ENCODE data around the gene OR4E2. TPM values are rescaled to one million over a fixed set of nuclear protein-coding genes. Genes with fewer than 3 reads are reported as not detected.

The OR4E2 gene
- total RNA-seq, 5 donors from 2014 or later (not counting 1 experiment from before 2014, with no cell fraction given): 0.26 TPM; not detected in 4

DNA sequence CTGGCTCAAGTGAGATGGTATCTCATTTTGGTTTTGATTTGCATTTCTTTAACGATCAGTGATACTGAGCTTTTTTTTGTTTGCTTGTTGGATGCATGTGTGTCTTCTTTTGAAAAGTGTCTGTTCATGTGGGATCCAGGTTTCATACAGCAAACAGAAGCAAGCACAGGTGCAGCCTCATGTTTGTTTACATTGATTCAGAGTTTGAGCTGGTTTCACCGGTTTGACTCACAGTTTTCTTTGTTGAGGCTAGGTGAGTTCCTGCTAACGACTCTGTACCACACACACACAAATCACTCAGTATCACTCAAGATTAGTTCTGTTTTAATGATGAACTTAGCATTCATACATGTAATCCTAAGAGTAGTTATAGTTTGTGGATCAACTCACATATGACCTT lies 22.6 kb upstream of the OR4E2 start:
- ChIA-PET CTCF (no interaction called here), POLR2A (no interaction called here)
- H3K9me3 Mint-ChIP-seq: no peaks in the 10 kb centered on the region
- Histone ChIP-seq H3K27ac (ENCODE audit: low read length) (no peak overlapping the region), H3K27me3 (replicated peaks in 1 of 2; ENCODE audit: control insufficient read depth in 2 of 2, extremely low read depth in 1 of 2, insufficient read depth in 2 of 2, low read length in 1 of 2) (no peaks in the 10 kb centered on the region), H3K4me3 (ENCODE audit: control insufficient read depth in 1 of 2, extremely low read depth in 1 of 2, low read length in 1 of 2) (no peak overlapping the region), H3K9me3 (no peaks in the 10 kb centered on the region), H3K4me1 (ENCODE audit: control insufficient read depth in 1 of 2, extremely low read depth in 1 of 2, insufficient read depth in 2 of 2, low read length in 2 of 2) (no peaks in the 10 kb centered on the region), H3K36me3 (ENCODE audit: control insufficient read depth in 2 of 2, extremely low read depth in 1 of 2, insufficient read depth in 1 of 2, low read length in 1 of 2) (no peaks in the 10 kb centered on the region)
- H3K36me3 Mint-ChIP-seq: no peaks in the 10 kb centered on the region
- no peak for ATAC-seq (replicated peaks in 1 of 4)
- H3K27me3 Mint-ChIP-seq: peaks cover 5 to 29% of the 10 kb centered on the region in 2 donors
- no CpG with 5 or more reads among the region's 3 CpGs for WGBS (ENCODE audit: insufficient coverage)
- no peak overlapping the region for H3K27ac Mint-ChIP-seq
- no peaks in the 10 kb centered on the region for H3K4me1 Mint-ChIP-seq
- DNase-seq: no peak
- no peak overlapping the region for H3K4me3 Mint-ChIP-seq

- ATAC-seq (replicated peaks in 1 of 4) (no peak), DNase-seq (no peak)
- Histone ChIP-seq H3K27ac (ENCODE audit: low read length) (no peak within 1 kb of the TSS), H3K4me1 (ENCODE audit: control insufficient read depth in 1 of 2, extremely low read depth in 1 of 2, insufficient read depth in 2 of 2, low read length in 2 of 2) (no peaks in the 10 kb centered on the region), H3K27me3 (replicated peaks in 1 of 2; ENCODE audit: control insufficient read depth in 2 of 2, extremely low read depth in 1 of 2, insufficient read depth in 2 of 2, low read length in 1 of 2) (no peaks in the 10 kb centered on the region), H3K9me3 (no peaks in the 10 kb centered on the region), H3K36me3 (ENCODE audit: control insufficient read depth in 2 of 2, extremely low read depth in 1 of 2, insufficient read depth in 1 of 2, low read length in 1 of 2) (no peaks in the 10 kb centered on the region), H3K4me3 (ENCODE audit: control insufficient read depth in 1 of 2, extremely low read depth in 1 of 2, low read length in 1 of 2) (no peak within 1 kb of the TSS)
- Mint-ChIP-seq H3K4me3 (no peak within 1 kb of the TSS), H3K9me3 (no peaks in the 10 kb centered on the region), H3K36me3 (no peaks in the 10 kb centered on the region), H3K27me3 (peaks cover 5 to 21% of the 10 kb centered on the region in 2 donors), H3K4me1 (no peaks in the 10 kb centered on the region), H3K27ac (no peak within 1 kb of the TSS)
- 91% methylated on average over 2 of the region's 4 CpGs for WGBS (ENCODE audit: insufficient coverage)
- POLR2A ChIA-PET: no interaction called here
- CTCF ChIA-PET: no interaction called here
Observed at GRCh38 chr14:21634840-21635239, 18.8 kb upstream of the OR4E2 start, which contains the start of gene OR10G2. TSS of gene OR10G2 (minus strand) at chr14:21634940. CDS start at chr14:21634842, 98 bp downstream.

GRCh38 chr14:21642683-21643082 lies 11.0 kb upstream of the OR4E2 start:
- Histone ChIP-seq H3K9me3 (no peaks in the 10 kb centered on the region), H3K27ac (ENCODE audit: low read length) (no peak overlapping the region), H3K27me3 (replicated peaks in 1 of 2; ENCODE audit: control insufficient read depth in 2 of 2, extremely low read depth in 1 of 2, insufficient read depth in 2 of 2, low read length in 1 of 2) (peaks cover 0 to 5% of the 10 kb centered on the region in 2 experiments), H3K4me1 (ENCODE audit: control insufficient read depth in 1 of 2, extremely low read depth in 1 of 2, insufficient read depth in 2 of 2, low read length in 2 of 2) (no peaks in the 10 kb centered on the region), H3K36me3 (ENCODE audit: control insufficient read depth in 2 of 2, extremely low read depth in 1 of 2, insufficient read depth in 1 of 2, low read length in 1 of 2) (no peaks in the 10 kb centered on the region), H3K4me3 (ENCODE audit: control insufficient read depth in 1 of 2, extremely low read depth in 1 of 2, low read length in 1 of 2) (peak overlapping the region in 1 of 2 donors; percentile 13)
- Mint-ChIP-seq H3K4me3 (peak overlapping the region; percentile 32 to 69 (median 58)), H3K36me3 (no peaks in the 10 kb centered on the region), H3K27ac (peak overlapping the region in 1 of 2 donors; percentile 53), H3K4me1 (peaks cover 2 to 10% (median 4%) of the 10 kb centered on the region in 3 donors), H3K27me3 (peaks cover 0 to 3% of the 10 kb centered on the region in 2 donors), H3K9me3 (no peaks in the 10 kb centered on the region)
- ATAC-seq (replicated peaks in 1 of 4) (no peak), DNase-seq (no peak)
- CTCF ChIA-PET: interaction anchor here in 1 of 2 donors (0.7 kb wide), 1 partner anchor 867 kb away, joined by 9 read pairs; no protein-coding TSS in a partner anchor
- WGBS (ENCODE audit: insufficient coverage): 53% methylated on average over 2 of the region's 3 CpGs
- POLR2A ChIA-PET: interaction anchor here (0.6 to 0.7 kb wide), 2 partner anchors 68 to 869 kb away, joined by 6 to 12 read pairs; no protein-coding TSS in a partner anchor

- Mint-ChIP-seq H3K27me3 (peaks cover 4 to 6% of the 10 kb centered on the region in 2 donors), H3K9me3 (peaks cover 0 to under 1% (median 0%) of the 10 kb centered on the region in 3 donors), H3K36me3 (no peaks in the 10 kb centered on the region), H3K4me3 (peak overlapping the region in 2 of 3 donors; percentile 39 to 58), H3K27ac (peak overlapping the region in 1 of 2 donors; percentile 16), H3K4me1 (peaks cover 2 to 10% (median 4%) of the 10 kb centered on the region in 3 donors)
- 40% methylated on average over 3 of the region's 5 CpGs for WGBS (ENCODE audit: insufficient coverage)
- H3K36me3 ChIP-seq (ENCODE audit: control insufficient read depth in 2 of 2, extremely low read depth in 1 of 2, insufficient read depth in 1 of 2, low read length in 1 of 2): no peaks in the 10 kb centered on the region
- ChIA-PET CTCF (no interaction called here), POLR2A (no interaction called here)
- peak overlapping the region in 1 of 2 donors; percentile 13 for H3K4me3 ChIP-seq (ENCODE audit: control insufficient read depth in 1 of 2, extremely low read depth in 1 of 2, low read length in 1 of 2)
- H3K9me3 ChIP-seq: no peaks in the 10 kb centered on the region
- peaks cover 0 to 5% of the 10 kb centered on the region in 2 experiments for H3K27me3 ChIP-seq (replicated peaks in 1 of 2; ENCODE audit: control insufficient read depth in 2 of 2, extremely low read depth in 1 of 2, insufficient read depth in 2 of 2, low read length in 1 of 2)
- no peaks in the 10 kb centered on the region for H3K4me1 ChIP-seq (ENCODE audit: control insufficient read depth in 1 of 2, extremely low read depth in 1 of 2, insufficient read depth in 2 of 2, low read length in 2 of 2)
- peak in 2 of 4 experiments; percentile 54 to 55 for ATAC-seq (replicated peaks in 1 of 4)
- DNase-seq: peak in 1 of 35 experiments; percentile 5
- H3K27ac ChIP-seq (ENCODE audit: low read length): no peak overlapping the region
Observed at GRCh38 chr14:21643407-21643806, 10.2 kb upstream of the OR4E2 start.

GRCh38 chr14:21647380-21647779 lies 6.3 kb upstream of the OR4E2 start:
- DNase-seq (no peak), ATAC-seq (replicated peaks in 1 of 4) (no peak)
- Histone ChIP-seq H3K4me3 (ENCODE audit: control insufficient read depth in 1 of 2, extremely low read depth in 1 of 2, low read length in 1 of 2) (no peak overlapping the region), H3K36me3 (ENCODE audit: control insufficient read depth in 2 of 2, extremely low read depth in 1 of 2, insufficient read depth in 1 of 2, low read length in 1 of 2) (no peaks in the 10 kb centered on the region), H3K27ac (ENCODE audit: low read length) (no peak overlapping the region), H3K4me1 (ENCODE audit: control insufficient read depth in 1 of 2, extremely low read depth in 1 of 2, insufficient read depth in 2 of 2, low read length in 2 of 2) (no peaks in the 10 kb centered on the region), H3K9me3 (no peaks in the 10 kb centered on the region), H3K27me3 (replicated peaks in 1 of 2; ENCODE audit: control insufficient read depth in 2 of 2, extremely low read depth in 1 of 2, insufficient read depth in 2 of 2, low read length in 1 of 2) (peaks cover 0 to 11% of the 10 kb centered on the region in 2 experiments)
- Mint-ChIP-seq H3K27ac (no peak overlapping the region), H3K4me3 (no peak overlapping the region), H3K27me3 (peaks cover 26 to 27% of the 10 kb centered on the region in 2 donors), H3K4me1 (no peaks in the 10 kb centered on the region), H3K36me3 (no peaks in the 10 kb centered on the region), H3K9me3 (peaks cover 0 to 2% (median 0%) of the 10 kb centered on the region in 3 donors)
- POLR2A ChIA-PET: no interaction called here
- CTCF ChIA-PET: no interaction called here

DNA sequence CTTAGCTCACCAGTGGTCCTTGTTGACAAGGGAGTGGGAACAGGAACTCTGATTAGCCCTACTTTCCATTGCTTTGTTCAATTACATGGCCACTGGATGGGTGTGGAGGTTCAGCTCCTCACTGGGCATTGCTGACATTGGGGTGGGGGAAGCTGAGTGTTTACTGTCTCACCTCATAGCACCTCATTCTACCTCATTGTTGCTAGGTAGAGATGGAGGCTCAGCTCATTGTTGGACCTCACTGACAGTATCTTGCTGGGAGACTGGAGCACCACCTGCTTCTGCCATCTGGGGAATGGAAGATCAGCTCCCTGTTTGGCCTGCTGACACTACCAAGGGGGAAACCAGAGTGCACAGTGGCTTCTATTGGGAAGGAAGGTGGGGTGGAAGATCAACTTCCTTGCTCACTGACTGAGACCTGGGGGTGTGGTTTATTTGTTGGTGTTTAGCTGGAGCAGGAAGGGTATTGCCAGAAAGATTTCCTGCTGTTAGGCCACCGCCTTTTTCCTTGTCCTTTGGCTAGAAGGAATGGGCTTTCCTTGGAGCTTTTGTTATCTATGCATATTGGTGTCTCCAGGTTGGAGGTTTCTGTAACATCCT lies 1.3 kb upstream of the OR4E2 start:
- ChIA-PET POLR2A (no interaction called here), CTCF (no interaction called here)
- Histone ChIP-seq H3K36me3 (ENCODE audit: control insufficient read depth in 2 of 2, extremely low read depth in 1 of 2, insufficient read depth in 1 of 2, low read length in 1 of 2) (no peaks in the 10 kb centered on the region), H3K4me3 (ENCODE audit: control insufficient read depth in 1 of 2, extremely low read depth in 1 of 2, low read length in 1 of 2) (no peak overlapping the region), H3K27ac (ENCODE audit: low read length) (no peak overlapping the region), H3K4me1 (ENCODE audit: control insufficient read depth in 1 of 2, extremely low read depth in 1 of 2, insufficient read depth in 2 of 2, low read length in 2 of 2) (no peaks in the 10 kb centered on the region), H3K9me3 (no peaks in the 10 kb centered on the region), H3K27me3 (replicated peaks in 1 of 2; ENCODE audit: control insufficient read depth in 2 of 2, extremely low read depth in 1 of 2, insufficient read depth in 2 of 2, low read length in 1 of 2) (peaks cover 0 to 9% of the 10 kb centered on the region in 2 experiments)
- ATAC-seq (replicated peaks in 1 of 4) (no peak), DNase-seq (no peak)
- WGBS (ENCODE audit: insufficient coverage): no CpG with 5 or more reads among the region's 1 CpG
- Mint-ChIP-seq H3K4me3 (no peak overlapping the region), H3K27me3 (peaks cover 27% of the 10 kb centered on the region in 2 donors), H3K27ac (no peak overlapping the region), H3K4me1 (no peaks in the 10 kb centered on the region), H3K9me3 (peaks cover 0 to 2% (median 0%) of the 10 kb centered on the region in 3 donors), H3K36me3 (no peaks in the 10 kb centered on the region)

All from T-cell (primary cell).